ENCODE results near the gene PALB2. TPM values are rescaled to one million over a fixed set of nuclear protein-coding genes. Genes with fewer than 3 reads are reported as not detected.

PALB2 gene
- total and polyA plus RNA-seq, 2 of the 13 experiments (the other 11 are each of a cell fraction or from before 2014, with no cell fraction given), result 12.1 to 40.9 TPM

DNA sequence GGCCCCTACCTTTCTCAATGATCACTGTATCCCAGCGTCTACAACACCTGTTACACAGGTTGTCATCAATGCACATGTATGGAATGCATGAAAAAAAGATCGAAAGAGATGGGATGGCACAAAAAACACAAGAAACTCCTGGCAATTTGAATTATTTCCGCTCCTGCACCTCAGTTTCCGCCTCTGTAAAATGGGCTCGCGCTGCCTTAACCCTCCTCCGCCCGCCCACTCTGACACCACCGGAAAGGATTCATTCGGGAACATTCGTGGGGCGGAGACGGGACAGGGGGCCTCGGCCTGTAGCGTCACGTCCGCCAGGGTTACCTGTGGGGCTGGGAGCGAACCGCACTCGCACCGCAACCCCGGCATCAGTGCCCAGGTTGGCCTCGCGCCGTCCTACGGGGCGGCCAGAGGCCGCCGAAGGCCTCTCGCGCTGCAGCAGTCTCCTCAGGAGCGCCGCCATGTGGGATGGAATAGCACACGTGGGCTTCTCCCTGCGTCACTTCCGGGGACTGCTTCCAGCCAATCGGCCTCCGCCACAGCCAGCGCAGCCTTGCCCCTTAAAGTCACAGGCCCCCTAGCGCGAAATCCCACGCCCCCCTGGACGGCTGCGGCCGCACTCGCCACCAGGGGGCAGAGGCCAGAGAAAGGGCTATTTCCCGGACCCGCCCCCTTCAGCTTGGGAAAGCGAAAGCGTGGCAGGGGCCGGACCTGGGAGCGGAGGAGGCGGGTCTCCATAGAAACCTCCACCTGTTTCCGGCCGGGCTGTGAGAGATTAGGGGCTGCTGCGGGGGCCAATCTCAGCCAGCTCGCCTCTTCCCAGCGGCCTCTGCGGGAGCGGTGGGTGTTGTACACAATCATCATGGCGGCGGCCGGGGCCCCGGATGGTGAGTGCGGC is 84.0 kb downstream of the PALB2 start, which contains the start of the genes EARS2 and UBFD1 (continued):
- peak; percentile 52 for TF ChIP-seq TOE1 (CRISPR knock-in tag; IDR thresholded peaks at IDR 0.05)
- TF ChIP-seq ZBTB20 (CRISPR knock-in tag; IDR thresholded peaks at IDR 0.05; ENCODE audit: borderline replicate concordance, low read depth), result peak; percentile 58
- TF ChIP-seq ZNF510 (CRISPR knock-in tag; IDR thresholded peaks at IDR 0.05; ENCODE audit: low read depth), result peak; percentile 22; the same call in 1 of the 2 replicates
- peak; percentile 58; the same call in 1 of the 2 replicates for TF ChIP-seq TEAD2 (CRISPR knock-in tag; IDR thresholded peaks at IDR 0.05)
- TF ChIP-seq MAFG (CRISPR knock-in tag; IDR thresholded peaks at IDR 0.05), result no peak
- no peak; the same call in 1 of the 2 replicates for TF ChIP-seq ZMAT5 (CRISPR knock-in tag; IDR thresholded peaks at IDR 0.05; ENCODE audit: borderline replicate concordance, low read depth)
- TF ChIP-seq ZNF263 (CRISPR knock-in tag; IDR thresholded peaks at IDR 0.05), result peak; percentile 68
- TF ChIP-seq ZNF572 (CRISPR knock-in tag; IDR thresholded peaks at IDR 0.05), result no peak; the same call in 1 of the 2 replicates
- no peak; the same call in 1 of the 2 replicates for TF ChIP-seq LRRFIP1 (CRISPR knock-in tag; conservative IDR thresholded peaks at IDR 0.05)
- TF ChIP-seq ADNP (CRISPR knock-in tag; IDR thresholded peaks at IDR 0.05), result peak; percentile 100
- TF ChIP-seq SOX5 (CRISPR knock-in tag; IDR thresholded peaks at IDR 0.05; ENCODE audit: borderline replicate concordance), result peak; percentile 84
- peak; percentile 89 for TF ChIP-seq PBX2 (CRISPR knock-in tag; IDR thresholded peaks at IDR 0.05)
- peak; percentile 100 for TF ChIP-seq SMAD1 (CRISPR knock-in tag; IDR thresholded peaks at IDR 0.05; ENCODE audit: borderline replicate concordance, low read depth)
- TF ChIP-seq FOSL1 (CRISPR knock-in tag; IDR thresholded peaks at IDR 0.05; ENCODE audit: borderline replicate concordance), result peak; percentile 68
- no peak; the same call in 1 of the 2 replicates for TF ChIP-seq EEA1 (CRISPR knock-in tag; IDR thresholded peaks at IDR 0.05; ENCODE audit: borderline replicate concordance)
- TF ChIP-seq HNRNPLL (IDR thresholded peaks at IDR 0.05; ENCODE audit: low read depth, low read length, poor library complexity, severe bottlenecking), result peak; percentile 86
- TF ChIP-seq, protein P1, sequence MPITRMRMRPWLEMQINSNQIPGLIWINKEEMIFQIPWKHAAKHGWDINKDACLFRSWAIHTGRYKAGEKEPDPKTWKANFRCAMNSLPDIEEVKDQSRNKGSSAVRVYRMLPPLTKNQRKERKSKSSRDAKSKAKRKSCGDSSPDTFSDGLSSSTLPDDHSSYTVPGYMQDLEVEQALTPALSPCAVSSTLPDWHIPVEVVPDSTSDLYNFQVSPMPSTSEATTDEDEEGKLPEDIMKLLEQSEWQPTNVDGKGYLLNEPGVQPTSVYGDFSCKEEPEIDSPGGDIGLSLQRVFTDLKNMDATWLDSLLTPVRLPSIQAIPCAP (CRISPR knock-in tag; IDR thresholded peaks at IDR 0.05; ENCODE audit: low read depth), result peak; percentile 92; the same call in 1 of the 2 replicates
- peak; percentile 95 for TF ChIP-seq YY1 (IDR thresholded peaks at IDR 0.05; ENCODE audit: insufficient read depth, insufficient replicate concordance, low read depth, low read length)
- TF ChIP-seq ZNF576 (CRISPR knock-in tag; IDR thresholded peaks at IDR 0.05), result peak; percentile 95; the same call in 1 of the 2 replicates
- TF ChIP-seq SRSF9 (IDR thresholded peaks at IDR 0.05; ENCODE audit: borderline replicate concordance, insufficient read depth, low read depth, low read length, poor library complexity, severe bottlenecking), result no peak
- TF ChIP-seq, protein P2, sequence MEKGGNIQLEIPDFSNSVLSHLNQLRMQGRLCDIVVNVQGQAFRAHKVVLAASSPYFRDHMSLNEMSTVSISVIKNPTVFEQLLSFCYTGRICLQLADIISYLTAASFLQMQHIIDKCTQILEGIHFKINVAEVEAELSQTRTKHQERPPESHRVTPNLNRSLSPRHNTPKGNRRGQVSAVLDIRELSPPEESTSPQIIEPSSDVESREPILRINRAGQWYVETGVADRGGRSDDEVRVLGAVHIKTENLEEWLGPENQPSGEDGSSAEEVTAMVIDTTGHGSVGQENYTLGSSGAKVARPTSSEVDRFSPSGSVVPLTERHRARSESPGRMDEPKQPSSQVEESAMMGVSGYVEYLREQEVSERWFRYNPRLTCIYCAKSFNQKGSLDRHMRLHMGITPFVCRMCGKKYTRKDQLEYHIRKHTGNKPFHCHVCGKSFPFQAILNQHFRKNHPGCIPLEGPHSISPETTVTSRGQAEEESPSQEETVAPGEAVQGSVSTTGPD (CRISPR knock-in tag; IDR thresholded peaks at IDR 0.05), result peak; percentile 66

All from HepG2 (cell line).